Activated naive CD4-positive, alpha-beta T cell treated with anti-CD3 and anti-CD28 coated beads, Interleukin-2, amount 50 U/mL, for 16 hours (primary cell): Measurements from ENCODE around the gene CCDC167.
"Not testable (repeated sequence)": the region's sequence is repeated elsewhere in the genome, so short reads cannot be mapped to it uniquely, and the experiment has no call there.

Experiments used
- DNase-seq: peaks from one replicate; pipeline ENCODE4 v3.0.0-alpha.2; 2020

Gene CCDC167

GRCh38 chr6:37460805-37461204 lies 38.9 kb downstream of the CCDC167 start:
- DNase-seq, result no peak

DNA sequence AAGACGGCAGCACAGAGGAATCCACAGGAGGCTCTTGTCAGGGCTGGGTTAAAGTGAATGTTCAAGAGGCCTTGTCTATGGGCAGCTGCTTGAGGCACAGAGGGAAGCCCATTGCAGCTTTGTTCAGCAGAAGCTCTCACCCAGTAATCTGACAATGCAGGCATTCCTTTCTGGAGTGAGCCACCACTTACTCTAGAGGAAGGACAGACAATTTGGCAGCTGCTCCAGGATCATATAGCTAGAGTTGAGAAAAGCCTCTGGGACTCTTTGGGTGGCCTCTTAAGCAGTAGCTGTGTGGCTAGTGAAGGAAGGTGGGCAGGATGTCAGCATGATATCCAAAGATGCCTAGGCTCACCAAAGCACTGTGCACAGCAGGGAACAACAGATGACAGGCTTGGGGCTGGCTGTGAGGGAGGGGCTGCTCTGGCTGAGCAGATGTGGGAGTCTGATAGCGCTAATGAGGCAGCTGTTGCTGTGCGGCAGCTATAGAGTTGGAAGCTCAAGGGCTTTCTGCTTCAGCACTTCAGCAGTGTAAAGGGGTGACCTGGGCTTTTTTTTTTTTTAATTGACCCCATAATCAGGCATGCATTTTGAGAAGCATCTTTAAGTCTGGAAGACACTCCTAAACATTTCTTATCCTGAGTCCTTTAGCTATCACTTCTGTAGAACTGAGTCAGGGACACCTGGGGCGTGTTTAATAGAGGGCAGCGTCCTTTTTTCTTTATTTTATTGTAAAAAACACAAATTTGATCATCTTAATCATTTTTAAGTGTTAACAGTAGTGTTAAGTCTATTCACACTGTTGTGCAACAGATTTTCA lies 39.5 kb downstream of the CCDC167 start:
- DNase-seq, result no peak

DNA sequence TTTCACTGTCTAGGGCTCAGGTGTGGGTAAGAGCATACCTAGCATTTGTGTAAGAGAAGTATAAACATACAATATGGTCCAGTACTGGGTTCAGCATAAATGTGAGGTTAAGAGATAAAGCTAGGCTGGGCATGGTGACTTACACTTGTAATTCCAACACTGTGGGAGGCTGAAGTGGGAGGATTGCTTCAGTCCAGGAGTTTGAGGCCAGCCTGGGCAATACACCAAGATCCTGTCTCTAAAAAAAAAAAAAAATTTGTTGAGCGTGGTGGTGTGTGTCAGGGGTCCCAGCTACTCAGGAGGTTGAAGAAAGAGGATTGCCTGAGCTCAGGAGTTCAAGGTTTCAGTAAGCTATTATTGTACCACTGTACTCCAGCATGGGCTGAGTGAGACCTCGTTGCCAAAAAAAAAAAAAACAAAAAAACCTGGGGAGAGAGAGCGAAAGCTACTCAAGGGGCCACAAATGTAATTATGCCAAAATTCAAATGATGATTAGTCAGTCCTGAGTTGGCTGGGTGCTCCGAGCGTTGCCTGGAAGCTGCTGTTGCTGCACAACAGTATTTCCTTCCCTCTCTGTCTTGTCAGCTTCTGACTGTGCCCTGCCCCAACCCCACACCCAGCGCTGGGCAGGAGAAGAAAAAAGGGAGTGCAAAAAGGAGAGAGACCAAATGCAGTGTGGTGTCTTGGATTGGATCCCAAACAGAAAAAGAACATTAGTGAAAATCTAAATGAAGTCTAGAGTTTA lies 42.7 kb downstream of the CCDC167 start:
- no peak for DNase-seq

DNA sequence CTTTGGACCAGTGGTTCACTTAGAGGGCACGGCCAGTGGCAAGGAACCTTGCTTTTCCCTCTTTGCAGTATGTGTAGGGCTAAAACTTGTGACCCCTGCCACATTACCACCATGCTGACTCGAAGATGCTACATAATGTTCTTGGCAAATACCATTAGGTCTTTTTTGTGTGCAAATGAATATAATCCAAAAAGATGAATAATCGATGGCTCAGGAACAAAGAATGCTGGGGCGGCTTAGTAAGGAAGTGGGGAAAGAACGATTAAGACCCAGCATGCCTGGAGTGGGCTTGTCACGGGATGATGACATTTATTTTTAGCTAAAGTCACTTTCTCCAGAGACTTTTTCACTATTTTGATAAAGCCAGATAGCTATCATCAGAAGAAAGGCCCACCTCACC lies 43.6 kb downstream of the CCDC167 start:
- no peak for DNase-seq

- DNase-seq, result no peak
These were observed 45.1 kb downstream of the CCDC167 start for GRCh38 chr6:37454420-37455140.

DNA sequence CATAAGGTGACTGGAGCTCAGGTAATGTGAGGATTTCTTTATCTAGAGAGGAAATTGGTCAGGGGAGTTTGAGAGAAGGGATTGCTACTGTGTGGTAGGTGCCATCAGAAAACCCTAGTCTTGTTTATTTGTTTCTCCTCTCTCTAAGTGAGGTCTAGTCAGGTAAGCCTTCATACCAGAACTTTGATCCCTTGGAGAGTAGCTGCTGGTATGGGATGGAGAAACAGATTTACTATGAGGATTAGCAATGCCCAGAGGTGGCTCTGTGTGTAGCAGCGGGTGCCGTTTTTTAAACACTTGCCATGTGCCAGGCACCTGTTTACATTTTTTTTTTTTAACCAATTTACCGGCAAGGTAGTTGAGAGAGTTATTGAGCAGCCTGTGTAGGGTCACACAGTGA lies 47.2 kb downstream of the CCDC167 start:
- DNase-seq, result no peak

DNA sequence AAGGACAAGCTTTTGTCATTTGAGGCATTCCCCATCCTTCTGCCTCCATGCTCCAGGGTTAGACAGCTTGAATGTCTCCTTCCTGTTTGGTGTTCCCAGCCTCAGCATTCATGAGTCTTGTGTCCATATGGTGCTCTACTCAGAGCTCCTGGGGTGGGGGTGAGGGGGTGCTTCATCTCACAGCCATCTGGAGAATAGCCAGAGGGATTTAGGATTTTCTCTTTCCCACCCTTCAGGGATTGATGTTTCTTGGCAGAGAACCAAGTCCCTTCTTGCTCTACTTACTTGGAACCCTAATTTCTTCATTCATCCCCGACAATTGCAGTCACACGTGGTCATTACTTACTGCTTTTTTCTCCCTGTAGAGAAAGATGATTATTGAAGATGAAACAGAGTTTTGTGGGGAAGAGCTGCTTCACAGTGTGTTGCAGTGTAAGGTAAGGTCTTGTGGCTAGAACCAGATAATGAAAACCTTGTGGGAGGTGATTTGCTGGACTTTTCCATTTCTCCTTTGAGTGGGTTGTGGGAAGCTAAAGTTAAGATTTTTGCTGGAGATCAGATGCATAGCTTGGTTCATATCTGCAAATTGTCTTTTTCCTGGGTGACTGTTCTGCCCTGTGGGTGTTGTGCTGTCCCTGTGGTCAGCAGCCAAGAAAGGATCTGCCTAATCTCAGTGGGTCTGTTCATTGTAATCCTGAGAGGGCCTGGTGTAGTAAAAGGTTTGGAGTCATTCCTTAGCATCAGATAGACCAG lies 48.1 kb downstream of the CCDC167 start:
- no peak for DNase-seq

GRCh38 chr6:37449984-37450383 lies 49.7 kb downstream of the CCDC167 start:
- no peak for DNase-seq

GRCh38 chr6:37443216-37443542 lies 56.5 kb downstream of the CCDC167 start:
- DNase-seq, result not testable (repeated sequence)

DNA sequence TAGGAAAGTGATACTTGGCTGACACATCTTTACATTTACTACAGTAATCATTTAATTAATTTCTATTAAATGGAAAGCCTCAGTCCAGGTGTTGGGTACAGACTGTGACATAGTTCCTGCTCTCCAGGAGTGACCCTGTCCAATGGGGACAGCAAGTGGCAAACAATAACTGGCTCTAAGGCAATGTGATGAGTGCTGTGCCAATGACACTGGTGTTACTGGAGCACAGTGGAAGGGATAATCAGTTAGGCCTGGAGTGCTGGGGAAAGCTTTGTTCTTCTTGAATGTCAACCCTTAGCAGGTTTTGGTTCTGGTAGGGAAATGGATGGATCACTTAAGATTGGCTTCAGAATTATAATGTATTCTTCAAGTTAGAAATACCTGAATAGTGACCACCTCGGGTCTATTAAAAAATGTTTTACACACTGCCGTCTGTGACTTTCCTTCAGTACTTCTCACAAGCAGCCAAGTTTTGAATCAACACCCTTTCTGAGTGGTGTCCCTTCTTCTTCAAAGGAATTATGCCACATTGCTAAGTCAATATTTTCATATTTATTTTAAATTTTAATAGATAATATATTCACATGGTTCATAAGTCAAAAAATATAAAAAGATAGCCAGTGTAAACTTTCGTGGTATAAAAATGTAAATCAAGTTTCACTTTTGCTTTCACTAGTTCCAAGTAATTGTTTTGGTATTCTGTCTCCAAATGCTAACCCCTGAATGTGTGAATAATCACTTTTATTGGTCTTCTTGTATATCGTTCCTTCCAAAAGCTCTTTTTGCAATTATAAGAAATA lies 57.1 kb downstream of the CCDC167 start:
- no peak for DNase-seq

DNA sequence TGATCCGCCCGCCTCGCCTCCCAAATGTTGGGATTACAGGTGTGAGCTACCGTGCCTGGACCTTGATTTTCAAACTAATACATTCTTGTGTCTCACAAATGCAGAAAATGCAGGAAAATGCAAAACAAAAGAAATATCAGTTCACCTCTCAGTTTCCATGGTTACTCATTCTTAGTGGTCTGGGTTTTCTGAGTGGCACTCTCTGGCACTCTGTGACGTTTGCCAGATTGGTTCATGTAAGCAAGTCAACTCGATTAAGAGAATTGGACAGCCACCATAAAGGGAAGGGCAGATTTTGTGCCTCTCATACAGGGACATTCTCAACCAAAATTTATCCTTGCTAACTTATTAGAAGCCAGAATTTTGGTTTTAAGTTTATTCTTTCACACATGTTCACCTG lies 58.0 kb downstream of the CCDC167 start:
- no peak for DNase-seq

DNA sequence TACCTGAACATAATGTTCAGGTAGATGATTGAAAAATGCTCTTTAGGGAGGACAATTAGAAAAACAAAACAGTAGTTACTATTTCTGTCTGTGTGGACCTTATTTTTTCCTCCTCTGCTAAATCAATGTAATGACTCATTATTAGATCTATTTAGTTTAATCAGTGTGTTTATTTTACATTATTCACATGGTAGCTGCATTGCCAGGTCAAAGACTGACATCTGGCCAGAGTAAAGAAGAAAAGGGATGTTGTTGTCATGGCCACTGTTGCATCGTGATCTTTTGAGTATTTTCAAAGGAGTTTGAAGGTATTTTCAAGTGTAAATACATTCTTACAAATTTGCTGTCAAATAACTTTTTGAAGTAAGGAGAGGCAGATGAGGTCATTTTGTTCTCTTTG lies 60.8 kb downstream of the CCDC167 start:
- no peak for DNase-seq

DNA sequence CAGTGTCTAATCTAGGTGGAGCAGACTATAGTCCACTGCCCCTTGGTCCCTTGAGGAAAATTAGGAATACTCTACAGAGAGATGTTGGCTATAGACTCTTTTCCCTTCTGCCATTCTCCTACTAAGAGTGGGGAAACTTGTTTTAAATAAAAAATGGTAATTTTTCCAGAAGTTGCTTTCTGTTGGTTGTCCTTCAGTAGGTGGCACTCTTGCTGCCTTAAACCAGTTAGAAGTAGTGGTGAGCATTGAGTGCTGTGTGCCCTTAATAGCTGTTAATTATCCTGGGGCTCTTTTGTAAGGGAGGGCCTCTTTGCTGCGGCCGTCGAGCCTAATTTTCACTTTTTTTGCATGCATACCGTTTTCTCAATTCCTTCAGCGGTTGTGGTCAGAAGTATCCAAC lies 63.9 kb downstream of the CCDC167 start:
- DNase-seq, result no peak

GRCh38 chr6:37435373-37435772 lies 64.3 kb downstream of the CCDC167 start:
- no peak for DNase-seq

DNA sequence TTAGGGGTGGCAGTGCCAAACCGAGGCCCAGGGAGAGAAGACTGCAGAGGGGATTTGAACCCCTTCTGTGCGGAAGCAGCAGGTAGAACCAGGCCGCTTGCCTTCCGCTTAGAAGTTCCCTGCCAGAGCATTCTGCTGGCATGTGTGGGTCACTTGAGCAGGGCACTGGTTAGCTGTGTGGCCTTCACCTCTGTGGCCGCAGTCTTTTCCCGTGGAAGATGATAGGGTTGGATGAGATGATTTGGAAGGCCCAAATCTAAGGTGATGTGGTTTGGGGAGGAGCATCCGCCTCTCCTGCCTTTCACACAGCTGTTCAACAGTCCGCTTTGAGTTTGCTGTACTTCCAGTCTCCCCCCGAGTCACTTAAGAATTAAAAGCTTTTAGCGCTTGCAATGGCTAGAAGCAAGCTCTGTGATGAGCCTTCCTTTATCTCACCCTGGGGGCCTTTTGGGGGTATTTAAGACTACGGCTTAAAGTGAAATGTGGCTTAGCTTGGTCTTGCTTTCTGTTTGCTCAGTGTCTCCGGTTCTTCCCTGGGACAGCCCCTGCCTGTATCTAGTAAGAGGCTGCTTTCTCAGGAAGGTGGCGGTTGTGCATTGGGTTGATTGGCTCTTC lies 65.9 kb downstream of the CCDC167 start:
- DNase-seq, result peak; percentile 47
